Smooth muscle cell of the coronary artery (primary cell): ENCODE results near the gene SEC23A. TPM values are rescaled to one million over a fixed set of nuclear protein-coding genes. Genes with fewer than 3 reads are reported as not detected.

Experiments
- total RNA-seq: library from RNA; depleted of rRNA; stranded (reverse); fragments of >200 nt; gene quantifications from 2 replicates; pipeline ENCODE4 v1.2.3, GENCODE V29; 2014; ENCODE audit warnings: low replicate concordance

The SEC23A gene
- 418 and 631 TPM in 2 replicates for total RNA-seq

GRCh38 chr14:39102969-39103957 is at the start of gene SEC23A:
Gene SEC23A, minus strand, starts transcription at chr14:39103235. Its CDS starts 7,117 bp downstream, at chr14:39096118.

GRCh38 chr14:39114073-39114838 is 11.2 kb upstream of the SEC23A start, which contains the start of gene GEMIN2:
Gene GEMIN2, plus strand, starts transcription at chr14:39114323. Its CDS starts 16 bp downstream, at chr14:39114339.

Other genes starting within 250 kb of the SEC23A start
- 9.9 and 23.5 TPM in 2 replicates for gene GEMIN2, start 11.1 kb upstream of the SEC23A start, total RNA-seq
- 16.0 and 22.3 TPM in 2 replicates for gene TRAPPC6B, start 67.1 kb upstream of the SEC23A start, total RNA-seq
- gene PNN, start 72.0 kb upstream of the SEC23A start, total RNA-seq: 16.3 and 19.8 TPM in 2 replicates
- gene MIA2, start 130.7 kb upstream of the SEC23A start, total RNA-seq: 5.6 and 14.3 TPM in 2 replicates